ENCODE measurements around the gene TNS3.

The TNS3 gene

DNA sequence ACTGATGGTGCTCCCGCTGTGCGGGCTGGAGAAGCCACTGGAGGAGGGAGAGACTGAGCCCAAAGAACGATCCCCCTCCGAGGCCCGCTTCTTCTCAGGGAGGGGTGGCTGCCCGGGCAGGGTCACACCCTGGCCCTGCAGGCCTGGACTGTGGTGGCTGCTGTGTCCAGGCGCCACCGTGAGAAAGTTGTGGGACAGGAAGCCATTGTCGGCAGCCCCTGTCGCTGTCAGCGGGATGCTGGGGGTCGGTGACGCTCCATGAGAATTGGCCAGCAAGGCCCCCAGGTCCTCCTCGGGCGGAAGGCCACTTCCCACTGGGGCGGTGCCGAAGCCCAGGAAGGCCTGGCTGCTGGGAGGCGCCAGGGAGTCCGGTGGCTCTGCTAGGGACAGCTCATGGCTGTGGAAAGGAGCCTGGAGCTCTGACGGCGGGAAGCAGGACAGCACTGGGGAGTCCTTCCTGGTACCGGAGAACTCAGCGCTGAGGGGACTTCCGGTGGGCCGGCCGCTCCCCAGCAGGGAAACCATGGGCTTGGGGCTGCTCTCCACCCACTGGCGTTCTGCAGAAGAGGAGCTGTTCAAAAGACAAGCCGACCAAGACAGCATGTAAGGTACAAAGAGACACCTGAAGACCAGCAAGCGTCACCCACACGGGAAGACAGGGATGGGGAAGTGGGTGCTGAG is 278.8 kb downstream of the TNS3 start:
- Histone ChIP-seq H2BK15ac (ENCODE audit: low read depth, poor library complexity, severe bottlenecking) (no peak overlapping the region), H3K27me3 (ENCODE audit: control insufficient read depth in 1 of 2, insufficient read depth in 1 of 2, low read length in 2 of 2) (no peaks in the 10 kb centered on the region), H3K18ac (ENCODE audit: low read depth in 1 of 2, low read length in 2 of 2) (peak overlapping the region in 1 of 2 experiments; percentile 22), H3K27ac (ENCODE audit: low read length, poor library complexity, severe bottlenecking) (no peak overlapping the region), H3K4me1 (ENCODE audit: control insufficient read depth, insufficient read depth, low read depth, low read length) (peaks cover 10% of the 10 kb centered on the region), H2BK5ac (ENCODE audit: low read depth, low read length, poor library complexity, severe bottlenecking) (no peak overlapping the region), H3K23ac (ENCODE audit: low read length in 2 of 2) (no peak overlapping the region), H3K4ac (ENCODE audit: low read depth in 1 of 2, low read length in 2 of 2) (no peak overlapping the region), H2BK12ac (ENCODE audit: low read length in 2 of 2) (peak overlapping the region in 1 of 2 experiments; percentile 22), H2AK5ac (ENCODE audit: low read length, severe bottlenecking) (no peak overlapping the region), H2BK120ac (ENCODE audit: low read depth, low read length) (no peak overlapping the region), H3K4me3 (ENCODE audit: insufficient read depth in 1 of 2, low read depth in 1 of 2, low read length in 2 of 2) (no peak overlapping the region), H3K4me2 (ENCODE audit: low read length, poor library complexity, severe bottlenecking) (no peak overlapping the region), H2AFZ (ENCODE audit: low read depth, low read length) (no peak overlapping the region), H3K9ac (ENCODE audit: low read length) (no peak overlapping the region), H4K8ac (ENCODE audit: low read length) (peak overlapping the region; percentile 53), H4K91ac (ENCODE audit: low read length) (peak overlapping the region; percentile 63), H3K36me3 (ENCODE audit: control insufficient read depth in 1 of 2, insufficient read depth in 2 of 2, low read depth in 1 of 2, low read length in 2 of 2) (peaks cover 2 to 58% of the 10 kb centered on the region in 2 experiments), H3K14ac (ENCODE audit: low read length in 2 of 2) (no peak overlapping the region), H3K9me3 (ENCODE audit: control insufficient read depth, low read length) (no peaks in the 10 kb centered on the region), H3K79me1 (replicated peaks; ENCODE audit: low read length, poor library complexity, severe bottlenecking) (peaks cover 18% of the 10 kb centered on the region)
- no peak for DNase-seq
- WGBS: 96% methylated on average over 30 of the region's 30 CpGs

DNA sequence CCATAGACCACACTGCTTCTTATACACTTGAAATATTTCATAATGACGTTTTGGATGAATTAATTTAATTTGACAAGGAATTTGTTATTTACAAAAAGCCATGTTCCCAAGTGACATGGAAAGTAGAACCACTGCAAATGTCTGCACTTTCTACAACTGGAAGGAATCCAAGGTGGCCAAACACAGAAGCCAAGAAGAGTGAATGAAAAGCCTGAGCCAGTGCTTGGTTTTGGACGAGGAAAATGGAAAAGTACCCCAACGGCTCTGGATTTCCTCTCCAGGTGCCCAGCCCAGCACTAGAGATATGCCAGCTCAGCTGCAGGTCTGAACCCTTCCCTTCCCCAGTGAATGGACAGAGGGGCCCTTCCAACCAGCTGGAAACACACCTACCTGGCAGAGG is 279.4 kb downstream of the TNS3 start:
- WGBS: 90% methylated on average over 2 of the region's 3 CpGs

DNA sequence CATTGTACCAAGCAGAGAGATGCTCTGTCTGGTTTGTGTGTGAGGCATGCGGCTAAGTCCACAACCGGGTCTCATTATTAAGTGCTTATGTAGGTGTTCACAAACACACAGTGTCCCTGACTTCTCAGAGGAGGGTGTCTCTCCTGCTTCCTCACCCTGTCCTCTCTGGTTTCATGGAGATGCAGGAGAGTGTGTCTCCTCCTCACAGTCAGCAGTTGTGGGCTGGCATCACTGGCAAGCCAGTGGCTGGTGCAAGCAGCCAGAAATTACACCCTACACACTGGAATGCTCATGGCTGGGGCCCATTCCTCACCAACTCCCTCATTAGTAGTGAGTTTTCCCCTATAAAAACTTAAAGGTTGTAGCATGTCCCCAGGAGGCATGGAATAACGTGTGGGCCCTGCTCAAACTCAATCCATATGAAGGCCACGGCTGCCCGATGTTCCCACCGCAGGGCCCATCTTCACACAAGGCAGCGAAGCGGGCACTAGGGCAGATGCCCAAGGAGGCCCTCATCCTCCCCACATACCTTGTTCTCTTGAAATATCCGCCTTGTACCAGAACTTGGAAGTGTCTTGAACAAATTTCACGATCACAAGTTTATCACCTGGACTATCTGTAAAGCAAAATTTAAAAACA is 280.1 kb downstream of the TNS3 start:
- no peak overlapping the region for H2BK5ac ChIP-seq (ENCODE audit: low read depth, low read length, poor library complexity, severe bottlenecking)
- no peak for DNase-seq
- peaks cover 25% of the 10 kb centered on the region for H3K79me1 ChIP-seq (replicated peaks; ENCODE audit: low read length, poor library complexity, severe bottlenecking)
- no peak overlapping the region for H2AFZ ChIP-seq (ENCODE audit: low read depth, low read length)
- H3K18ac ChIP-seq (ENCODE audit: low read depth in 1 of 2, low read length in 2 of 2): no peak overlapping the region
- H3K27me3 ChIP-seq (ENCODE audit: control insufficient read depth in 1 of 2, insufficient read depth in 1 of 2, low read length in 2 of 2): no peaks in the 10 kb centered on the region
- H4K8ac ChIP-seq (ENCODE audit: low read length): no peak overlapping the region
- no peak overlapping the region for H3K23ac ChIP-seq (ENCODE audit: low read length in 2 of 2)
- H2BK15ac ChIP-seq (ENCODE audit: low read depth, poor library complexity, severe bottlenecking): no peak overlapping the region
- no peak overlapping the region for H3K14ac ChIP-seq (ENCODE audit: low read length in 2 of 2)
- H3K4me2 ChIP-seq (ENCODE audit: low read length, poor library complexity, severe bottlenecking): no peak overlapping the region
- H3K9ac ChIP-seq (ENCODE audit: low read length): no peak overlapping the region
- WGBS: 95% methylated on average over 10 of the region's 10 CpGs
- H2BK12ac ChIP-seq (ENCODE audit: low read length in 2 of 2): no peak overlapping the region
- H3K9me3 ChIP-seq (ENCODE audit: control insufficient read depth, low read length): no peaks in the 10 kb centered on the region
- no peak overlapping the region for H2AK5ac ChIP-seq (ENCODE audit: low read length, severe bottlenecking)
- peaks cover 2 to 65% of the 10 kb centered on the region in 2 experiments for H3K36me3 ChIP-seq (ENCODE audit: control insufficient read depth in 1 of 2, insufficient read depth in 2 of 2, low read depth in 1 of 2, low read length in 2 of 2)
- no peak overlapping the region for H3K4me3 ChIP-seq (ENCODE audit: insufficient read depth in 1 of 2, low read depth in 1 of 2, low read length in 2 of 2)
- H2BK120ac ChIP-seq (ENCODE audit: low read depth, low read length): no peak overlapping the region
- H3K4ac ChIP-seq (ENCODE audit: low read depth in 1 of 2, low read length in 2 of 2): no peak overlapping the region
- peaks cover 10% of the 10 kb centered on the region for H3K4me1 ChIP-seq (ENCODE audit: control insufficient read depth, insufficient read depth, low read depth, low read length)
- H3K27ac ChIP-seq (ENCODE audit: low read length, poor library complexity, severe bottlenecking): no peak overlapping the region
- H4K91ac ChIP-seq (ENCODE audit: low read length): no peak overlapping the region

More for the DNA sequence above, 279.4 kb downstream of the TNS3 start:
- Histone ChIP-seq H3K9me3 (ENCODE audit: control insufficient read depth, low read length) (no peaks in the 10 kb centered on the region), H3K36me3 (ENCODE audit: control insufficient read depth in 1 of 2, insufficient read depth in 2 of 2, low read depth in 1 of 2, low read length in 2 of 2) (peaks cover 2 to 58% of the 10 kb centered on the region in 2 experiments), H3K27me3 (ENCODE audit: control insufficient read depth in 1 of 2, insufficient read depth in 1 of 2, low read length in 2 of 2) (no peaks in the 10 kb centered on the region), H3K18ac (ENCODE audit: low read depth in 1 of 2, low read length in 2 of 2) (no peak overlapping the region), H3K27ac (ENCODE audit: low read length, poor library complexity, severe bottlenecking) (no peak overlapping the region), H4K91ac (ENCODE audit: low read length) (no peak overlapping the region), H3K4ac (ENCODE audit: low read depth in 1 of 2, low read length in 2 of 2) (no peak overlapping the region), H3K79me1 (replicated peaks; ENCODE audit: low read length, poor library complexity, severe bottlenecking) (peaks cover 18% of the 10 kb centered on the region), H2AK5ac (ENCODE audit: low read length, severe bottlenecking) (no peak overlapping the region), H3K23ac (ENCODE audit: low read length in 2 of 2) (no peak overlapping the region), H2AFZ (ENCODE audit: low read depth, low read length) (no peak overlapping the region), H3K4me3 (ENCODE audit: insufficient read depth in 1 of 2, low read depth in 1 of 2, low read length in 2 of 2) (no peak overlapping the region), H3K9ac (ENCODE audit: low read length) (no peak overlapping the region), H2BK5ac (ENCODE audit: low read depth, low read length, poor library complexity, severe bottlenecking) (no peak overlapping the region), H4K8ac (ENCODE audit: low read length) (peak overlapping the region; percentile 20), H2BK120ac (ENCODE audit: low read depth, low read length) (no peak overlapping the region), H3K4me2 (ENCODE audit: low read length, poor library complexity, severe bottlenecking) (no peak overlapping the region), H2BK12ac (ENCODE audit: low read length in 2 of 2) (no peak overlapping the region), H3K4me1 (ENCODE audit: control insufficient read depth, insufficient read depth, low read depth, low read length) (peaks cover 10% of the 10 kb centered on the region), H3K14ac (ENCODE audit: low read length in 2 of 2) (no peak overlapping the region), H2BK15ac (ENCODE audit: low read depth, poor library complexity, severe bottlenecking) (no peak overlapping the region)
- no peak for DNase-seq

GRCh38 chr7:47301105-47301477 is 280.8 kb downstream of the TNS3 start:
- peak overlapping the region in 1 of 2 experiments; percentile 29 for H3K18ac ChIP-seq (ENCODE audit: low read depth in 1 of 2, low read length in 2 of 2)
- no peak overlapping the region for H3K14ac ChIP-seq (ENCODE audit: low read length in 2 of 2)
- no peak overlapping the region for H2AK5ac ChIP-seq (ENCODE audit: low read length, severe bottlenecking)
- no peak overlapping the region for H2BK120ac ChIP-seq (ENCODE audit: low read depth, low read length)
- no peak overlapping the region for H3K4ac ChIP-seq (ENCODE audit: low read depth in 1 of 2, low read length in 2 of 2)
- peaks cover 25% of the 10 kb centered on the region for H3K79me1 ChIP-seq (replicated peaks; ENCODE audit: low read length, poor library complexity, severe bottlenecking)
- H3K4me2 ChIP-seq (ENCODE audit: low read length, poor library complexity, severe bottlenecking): no peak overlapping the region
- no peaks in the 10 kb centered on the region for H3K27me3 ChIP-seq (ENCODE audit: control insufficient read depth in 1 of 2, insufficient read depth in 1 of 2, low read length in 2 of 2)
- H3K4me1 ChIP-seq (ENCODE audit: control insufficient read depth, insufficient read depth, low read depth, low read length): peaks cover 10% of the 10 kb centered on the region
- peak overlapping the region; percentile 1 for H4K8ac ChIP-seq (ENCODE audit: low read length)
- H2BK12ac ChIP-seq (ENCODE audit: low read length in 2 of 2): no peak overlapping the region
- H2AFZ ChIP-seq (ENCODE audit: low read depth, low read length): no peak overlapping the region
- no peak overlapping the region for H3K4me3 ChIP-seq (ENCODE audit: insufficient read depth in 1 of 2, low read depth in 1 of 2, low read length in 2 of 2)
- no peak overlapping the region for H2BK15ac ChIP-seq (ENCODE audit: low read depth, poor library complexity, severe bottlenecking)
- peaks cover 2 to 65% of the 10 kb centered on the region in 2 experiments for H3K36me3 ChIP-seq (ENCODE audit: control insufficient read depth in 1 of 2, insufficient read depth in 2 of 2, low read depth in 1 of 2, low read length in 2 of 2)
- H2BK5ac ChIP-seq (ENCODE audit: low read depth, low read length, poor library complexity, severe bottlenecking): no peak overlapping the region
- no peaks in the 10 kb centered on the region for H3K9me3 ChIP-seq (ENCODE audit: control insufficient read depth, low read length)
- no peak overlapping the region for H3K23ac ChIP-seq (ENCODE audit: low read length in 2 of 2)
- H4K91ac ChIP-seq (ENCODE audit: low read length): no peak overlapping the region
- H3K27ac ChIP-seq (ENCODE audit: low read length, poor library complexity, severe bottlenecking): no peak overlapping the region
- 90% methylated on average over 6 of the region's 6 CpGs for WGBS
- DNase-seq: no peak
- H3K9ac ChIP-seq (ENCODE audit: low read length): no peak overlapping the region

Data from mesenchymal stem cell (in vitro differentiated cells and primary cell).